ENCODE results near the gene WDR54.
A peak's percentile ranks its signal among the peaks of the same experiment; 100 is the strongest.

WDR54 gene

DNA sequence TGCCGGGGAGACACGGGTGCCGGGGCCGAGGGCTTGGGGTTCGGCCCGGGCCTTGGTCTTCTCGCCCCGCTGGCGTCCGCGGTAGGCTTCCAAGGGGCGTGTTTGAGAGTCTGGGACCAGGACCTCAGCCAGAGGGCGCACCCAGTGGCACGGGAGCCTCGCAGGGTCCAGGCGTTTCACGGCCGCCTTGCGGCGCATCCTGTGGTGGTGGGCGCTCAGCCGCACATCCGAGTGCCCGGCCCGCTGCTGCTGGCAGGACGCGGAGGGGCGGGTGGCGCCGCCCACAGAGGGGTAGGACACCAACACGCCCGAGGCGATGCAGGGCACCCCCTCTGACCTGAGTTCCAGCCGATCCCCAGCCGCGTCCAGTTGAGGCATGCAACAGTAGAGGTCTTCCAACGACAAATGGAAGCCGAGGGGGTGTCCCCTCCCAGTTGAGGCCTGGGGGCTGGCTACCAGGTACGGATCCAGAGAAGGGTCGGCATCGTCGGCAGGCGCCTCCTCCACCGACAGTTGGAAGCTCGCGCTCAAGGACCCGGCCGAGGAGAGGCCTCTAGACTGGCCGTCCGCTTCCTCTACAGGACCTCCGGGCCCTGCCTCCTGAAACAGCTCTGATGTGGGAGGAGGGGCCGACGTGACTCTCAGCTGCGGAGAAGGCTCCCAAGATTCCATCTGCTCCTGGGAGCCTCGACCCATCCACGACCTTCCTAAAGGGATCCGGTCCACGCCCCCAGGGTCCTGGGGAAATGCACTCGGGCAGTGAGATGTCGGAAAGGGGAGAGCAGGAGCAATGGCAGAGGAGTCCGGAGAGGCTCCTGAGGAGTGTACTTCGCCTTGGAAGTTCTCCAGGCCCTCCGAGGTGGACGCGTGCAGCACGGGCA lies 6.4 kb upstream of the WDR54 start:
- H3K4me1 ChIP-seq (ENCODE audit: control insufficient read depth in 1 of 2, insufficient read depth in 1 of 2, low read depth in 1 of 2, low read length in 1 of 2), result peaks cover 7 to 17% of the 10 kb centered on the region in 2 experiments
- no peaks in the 10 kb centered on the region for H3K36me3 ChIP-seq
- H3K27me3 ChIP-seq, result peaks cover 74% of the 10 kb centered on the region
- H3K4me3 ChIP-seq (ENCODE audit: low read depth in 1 of 2, low read length in 1 of 2), result peak overlapping the region in 1 of 2 experiments; percentile 19
- no peak for TF ChIP-seq CTCF (IDR thresholded peaks at IDR 0.05)
- no peaks in the 10 kb centered on the region for H3K9me3 ChIP-seq
- H3K27ac ChIP-seq, result no peak overlapping the region

- Histone ChIP-seq H3K27me3 (peaks cover 81% of the 10 kb centered on the region), H3K36me3 (no peaks in the 10 kb centered on the region), H3K4me1 (ENCODE audit: control insufficient read depth in 1 of 2, insufficient read depth in 1 of 2, low read depth in 1 of 2, low read length in 1 of 2) (peaks cover 12 to 20% of the 10 kb centered on the region in 2 experiments), H3K4me3 (ENCODE audit: low read depth in 1 of 2, low read length in 1 of 2) (peak overlapping the region in 1 of 2 experiments; percentile 19), H3K9me3 (no peaks in the 10 kb centered on the region), H3K27ac (no peak overlapping the region)
- TF ChIP-seq CTCF (IDR thresholded peaks at IDR 0.05), result no peak
Measured at GRCh38 chr2:74415762-74416395, 5.7 kb upstream of the WDR54 start.

GRCh38 chr2:74416778-74417177 lies 4.8 kb upstream of the WDR54 start:
- no peaks in the 10 kb centered on the region for H3K9me3 ChIP-seq

DNA sequence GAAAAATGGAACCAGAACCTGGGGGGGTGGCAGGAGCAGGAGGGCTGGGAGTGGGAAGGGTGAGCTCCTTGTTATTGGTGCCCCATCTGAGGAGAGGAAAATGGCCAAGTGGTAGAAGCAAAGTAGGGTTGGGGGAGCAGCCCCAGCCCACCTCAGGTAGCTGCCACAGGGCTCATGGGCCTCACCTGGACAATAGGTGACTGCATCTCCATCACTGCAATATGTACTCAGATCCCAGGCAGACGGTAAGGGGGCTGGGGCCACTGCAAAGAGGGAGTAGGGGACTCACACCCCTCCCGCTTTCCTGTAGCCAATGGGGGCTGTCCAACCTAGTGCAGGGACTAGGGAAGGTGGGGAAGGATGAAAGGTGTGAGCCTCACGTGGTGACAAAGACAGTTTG lies 4.3 kb upstream of the WDR54 start:
- H3K27ac ChIP-seq, result no peak overlapping the region
- H3K36me3 ChIP-seq, result no peaks in the 10 kb centered on the region
- no peaks in the 10 kb centered on the region for H3K9me3 ChIP-seq
- peaks cover 20 to 32% of the 10 kb centered on the region in 2 experiments for H3K4me1 ChIP-seq (ENCODE audit: control insufficient read depth in 1 of 2, insufficient read depth in 1 of 2, low read depth in 1 of 2, low read length in 1 of 2)
- peaks cover 93% of the 10 kb centered on the region for H3K27me3 ChIP-seq
- H3K4me3 ChIP-seq (ENCODE audit: low read depth in 1 of 2, low read length in 1 of 2), result no peak overlapping the region
- TF ChIP-seq CTCF (IDR thresholded peaks at IDR 0.05), result no peak

More at GRCh38 chr2:74416778-74417177, 4.8 kb upstream of the WDR54 start:
- Histone ChIP-seq H3K27ac (no peak overlapping the region), H3K36me3 (no peaks in the 10 kb centered on the region), H3K4me3 (ENCODE audit: low read depth in 1 of 2, low read length in 1 of 2) (no peak overlapping the region), H3K4me1 (ENCODE audit: control insufficient read depth in 1 of 2, insufficient read depth in 1 of 2, low read depth in 1 of 2, low read length in 1 of 2) (peaks cover 16 to 29% of the 10 kb centered on the region in 2 experiments), H3K27me3 (peaks cover 90% of the 10 kb centered on the region)
- TF ChIP-seq CTCF (IDR thresholded peaks at IDR 0.05), result no peak

DNA sequence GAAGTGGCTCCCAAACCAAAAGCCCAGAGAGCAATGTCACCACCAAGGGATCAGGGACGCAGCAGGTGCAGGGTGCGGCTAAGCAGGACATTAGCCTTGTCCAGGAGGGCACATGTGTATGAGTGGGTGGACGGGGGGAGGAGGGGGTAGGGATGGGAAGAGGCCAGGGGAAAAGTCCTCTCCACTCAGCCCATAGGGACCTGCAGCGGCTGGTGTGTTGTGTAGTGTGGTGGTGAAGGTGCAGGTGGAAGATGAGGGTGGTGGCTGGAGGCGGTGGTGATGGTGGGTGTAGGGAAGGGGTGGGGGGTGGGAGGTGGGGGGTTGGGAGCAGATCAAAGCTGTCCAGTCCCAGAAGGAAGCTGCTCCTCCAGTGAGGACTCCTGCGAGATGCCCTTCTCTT lies 3.8 kb upstream of the WDR54 start:
- Histone ChIP-seq H3K36me3 (no peaks in the 10 kb centered on the region), H3K27ac (no peak overlapping the region), H3K4me1 (ENCODE audit: control insufficient read depth in 1 of 2, insufficient read depth in 1 of 2, low read depth in 1 of 2, low read length in 1 of 2) (peaks cover 21 to 32% of the 10 kb centered on the region in 2 experiments), H3K27me3 (peaks cover 93% of the 10 kb centered on the region), H3K9me3 (no peaks in the 10 kb centered on the region), H3K4me3 (ENCODE audit: low read depth in 1 of 2, low read length in 1 of 2) (no peak overlapping the region)
- no peak for TF ChIP-seq CTCF (IDR thresholded peaks at IDR 0.05)
